GM12892 (cell line): Measurements from ENCODE around the gene P2RY4. TPM values are rescaled to one million over a fixed set of nuclear protein-coding genes. Genes with fewer than 3 reads are reported as not detected.
"Not testable (repeated sequence)": the region's sequence is repeated elsewhere in the genome, so short reads cannot be mapped to it uniquely, and the experiment has no call there.

Experiments
- DNase-seq: peaks from one replicate; pipeline ENCODE4 v3.0.0; 2011; ENCODE audit not compliant: insufficient read length
- FAIRE-seq: peaks from 2 replicates; lab custom pipeline; 2011; peaks lifted over from hg19 to GRCh38; lab: Jason Lieb, UNC
- POLR2A ChIP-seq: IDR thresholded peaks from 2 replicates; pipeline ENCODE4 v1.6.1; 2011; ENCODE audit warnings: low read depth, low read length, control low read depth
- POLR2AphosphoS5 ChIP-seq: IDR thresholded peaks from 2 replicates; pipeline ENCODE4 v1.6.1; 2011; ENCODE audit warnings: low read depth, low read length, control low read depth
- TAF1 ChIP-seq: IDR thresholded peaks from 2 replicates; pipeline ENCODE4 v1.6.1; 2011; ENCODE audit warnings: low read depth, mild to moderate bottlenecking, control low read depth, low read length, borderline replicate concordance
- polyA plus RNA-seq: library from polyadenylated mRNA; unstranded; fragments of >200 nt; gene quantifications from one replicate; pipeline ENCODE4 v1.2.1, GENCODE V29; 2012; ENCODE audit warnings: missing spikeins, inconsistent platforms; ENCODE audit not compliant: missing spikeins

The P2RY4 gene
- polyA plus RNA-seq: not detected

DNA sequence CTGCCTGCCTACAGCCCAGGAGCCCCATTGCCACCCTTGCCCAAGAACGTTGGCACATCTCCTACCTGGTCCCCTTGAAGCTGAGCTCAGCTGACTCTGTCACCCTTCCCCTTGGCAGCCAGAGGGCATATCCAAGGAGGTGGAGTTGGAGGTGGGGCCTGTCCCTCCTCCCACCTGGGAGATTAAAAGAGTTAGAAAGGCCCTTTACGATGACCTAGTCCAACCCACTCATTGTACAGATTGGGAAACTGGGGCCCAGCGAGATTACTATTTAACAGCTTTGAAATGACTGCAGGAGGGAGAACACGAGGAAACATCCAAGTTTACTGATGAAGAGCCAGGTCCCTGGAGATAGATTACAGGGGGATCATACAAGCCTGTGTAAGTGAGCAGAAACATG is at the start of gene P2RY4:
Gene P2RY4 (minus strand): TSS at position 101 of the 400 bp plus-strand sequence. CDS start 580 bp downstream, outside the sequence.
- no peak for DNase-seq
- TF ChIP-seq POLR2A: no peak
- TF ChIP-seq POLR2AphosphoS5: no peak
- no peak for TF ChIP-seq TAF1

DNA sequence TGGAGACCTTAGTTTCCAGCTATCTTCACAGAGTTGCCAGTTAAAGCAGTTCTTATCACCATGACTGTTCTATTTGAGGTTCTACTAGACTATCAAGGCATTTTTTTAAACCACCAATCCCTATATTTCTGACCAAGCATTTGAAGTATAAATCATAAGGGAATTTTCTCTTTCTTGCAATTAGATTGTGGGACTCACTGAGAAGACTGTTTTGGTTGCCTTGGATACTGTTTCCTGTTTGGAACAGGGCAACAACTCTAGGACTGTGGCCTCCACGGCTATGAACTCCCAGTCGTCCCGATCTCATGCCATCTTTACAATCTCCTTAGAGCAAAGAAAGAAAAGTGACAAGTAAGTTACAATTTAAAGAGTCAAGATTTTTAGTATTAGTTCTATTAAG is 41.7 kb upstream of the P2RY4 start:
- no peak for DNase-seq
- TF ChIP-seq POLR2AphosphoS5 (no peak), TAF1 (no peak), POLR2A (no peak)
- FAIRE-seq: no peak

More for the DNA sequence above, at the start of gene P2RY4:
- FAIRE-seq: no peak

DNA sequence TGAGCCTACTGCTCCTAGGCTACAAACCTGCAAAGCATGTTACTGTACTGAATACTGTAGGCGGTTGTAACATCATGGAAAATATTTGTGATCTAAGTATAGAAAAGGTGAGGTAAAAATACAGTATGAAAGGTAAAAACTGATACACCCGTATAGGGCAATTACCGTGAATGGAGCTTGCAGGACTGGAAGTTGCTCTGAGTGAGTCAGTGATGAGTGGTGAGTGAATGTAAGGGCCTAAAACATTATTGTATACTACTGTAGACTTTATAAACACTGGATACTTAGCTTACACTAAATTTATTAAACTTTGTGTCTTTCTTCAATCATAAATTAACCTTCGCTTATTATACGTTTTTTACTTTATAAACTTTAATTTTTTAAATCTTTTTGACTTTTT is 33.6 kb upstream of the P2RY4 start:
- TF ChIP-seq POLR2A (no peak), POLR2AphosphoS5 (no peak), TAF1 (no peak)
- no peak for FAIRE-seq
- no peak for DNase-seq

DNA sequence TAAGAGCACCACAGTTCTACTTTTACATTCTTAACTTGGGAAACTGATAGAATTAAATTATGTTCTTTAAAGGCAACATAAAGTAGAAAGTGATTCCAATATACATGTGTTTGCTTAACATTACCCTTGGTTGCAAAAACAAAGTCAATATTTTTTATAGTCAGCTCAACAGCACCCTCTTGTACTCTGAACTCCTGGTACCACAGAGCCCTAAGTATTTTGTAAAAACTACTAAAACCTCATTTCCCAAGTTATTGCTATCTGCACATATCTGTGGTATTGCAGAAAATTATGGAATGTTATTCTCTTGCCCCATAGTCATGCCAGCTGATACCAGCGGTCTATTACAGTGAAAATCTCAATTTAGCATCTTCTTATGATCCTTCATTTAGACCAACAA is 32.8 kb upstream of the P2RY4 start:
- no peak for FAIRE-seq
- no peak for DNase-seq

DNA sequence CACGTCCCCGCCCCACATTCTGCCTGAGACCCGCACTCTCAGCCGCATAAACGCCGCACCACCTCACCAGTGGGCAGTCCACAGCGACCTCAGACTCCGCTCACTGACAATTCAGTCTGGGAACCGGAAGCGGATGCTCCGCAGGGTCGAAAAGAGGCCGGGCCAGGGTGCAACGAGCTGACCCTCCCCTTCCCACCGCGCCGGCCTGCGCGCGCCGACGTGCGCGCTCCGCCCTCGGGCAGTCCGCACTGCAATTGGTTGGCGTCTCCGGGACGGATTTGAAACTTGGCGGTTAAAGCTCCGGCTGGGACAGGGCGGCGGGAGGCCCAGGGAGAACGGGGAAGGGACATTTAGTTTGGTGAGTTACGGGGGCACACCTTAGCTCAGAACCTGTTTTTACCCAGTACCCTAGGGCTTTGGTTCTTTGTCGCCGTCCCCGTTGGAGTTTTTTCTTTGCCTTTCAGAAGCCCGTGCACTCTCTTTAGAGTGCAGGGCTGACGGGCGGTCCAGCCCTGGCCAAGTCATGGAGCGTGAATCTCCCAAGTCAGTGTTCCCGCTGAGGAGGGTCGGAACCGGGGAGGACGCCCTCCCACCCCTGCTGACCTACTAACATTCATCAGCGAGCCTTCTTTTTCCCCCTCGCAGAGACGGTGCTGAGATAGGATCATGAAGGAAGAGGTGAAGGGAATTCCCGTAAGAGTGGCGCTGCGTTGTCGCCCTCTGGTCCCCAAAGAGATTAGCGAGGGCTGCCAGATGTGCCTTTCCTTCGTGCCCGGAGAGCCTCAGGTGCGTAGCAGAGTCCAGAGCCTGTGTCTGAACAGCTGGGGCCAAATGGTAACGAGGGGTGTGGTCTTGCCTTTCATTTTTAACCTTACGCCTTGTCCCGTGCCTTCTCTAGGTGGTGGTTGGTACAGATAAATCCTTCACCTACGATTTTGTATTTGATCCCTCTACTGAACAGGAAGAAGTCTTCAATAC is 30.1 kb upstream of the P2RY4 start, which contains the start of the genes KIF4A and PDZD11:
Gene KIF4A (plus strand): TSS at position 312 of the 978 bp plus-strand sequence. CDS start 355 bp downstream, at position 667.
Gene PDZD11 (minus strand): TSS at position 135 of the 978 bp plus-strand sequence. CDS start 586 bp downstream, outside the sequence.
- FAIRE-seq: peak; percentile 85
- peak; percentile 81 for DNase-seq
- peak; percentile 73 for TF ChIP-seq POLR2AphosphoS5
- peak; percentile 78; the same call in 1 of the 2 replicates for TF ChIP-seq POLR2A
- peak; percentile 69 for TF ChIP-seq TAF1

More for the DNA sequence above, 32.8 kb upstream of the P2RY4 start:
- TF ChIP-seq POLR2A (no peak), TAF1 (no peak), POLR2AphosphoS5 (no peak)

DNA sequence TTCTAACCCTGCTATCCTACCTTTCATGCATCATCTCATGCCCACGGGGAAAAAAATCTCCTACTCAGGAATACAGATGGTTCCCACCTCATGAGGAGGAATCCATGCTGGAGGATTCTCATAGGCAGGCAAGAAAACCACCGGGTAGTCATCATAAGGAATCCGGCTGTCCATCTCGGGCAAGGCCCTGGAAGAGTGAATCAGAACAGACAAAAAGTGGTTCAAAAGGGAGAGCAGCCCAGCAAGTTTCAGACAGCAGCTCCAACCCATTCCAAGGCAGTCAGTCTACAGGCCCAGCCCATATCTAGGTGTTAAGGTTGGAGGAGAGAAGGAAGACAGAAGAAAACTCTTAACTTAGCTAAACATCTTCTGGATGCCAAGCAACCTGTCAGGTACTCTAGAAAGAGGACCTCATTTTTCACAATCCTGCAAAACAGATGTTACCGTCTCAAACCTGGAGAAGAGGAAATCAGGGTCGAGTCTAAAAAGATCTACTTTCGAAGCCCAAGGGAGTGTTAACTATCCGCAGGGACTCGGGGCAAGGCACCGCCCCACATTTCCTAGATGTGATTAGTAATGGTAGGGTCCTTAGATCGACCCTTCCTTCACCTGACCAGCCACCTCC is 29.3 kb upstream of the P2RY4 start:
- DNase-seq (no peak), FAIRE-seq (no peak)
- TF ChIP-seq POLR2A (no peak), POLR2AphosphoS5 (no peak), TAF1 (no peak)

DNA sequence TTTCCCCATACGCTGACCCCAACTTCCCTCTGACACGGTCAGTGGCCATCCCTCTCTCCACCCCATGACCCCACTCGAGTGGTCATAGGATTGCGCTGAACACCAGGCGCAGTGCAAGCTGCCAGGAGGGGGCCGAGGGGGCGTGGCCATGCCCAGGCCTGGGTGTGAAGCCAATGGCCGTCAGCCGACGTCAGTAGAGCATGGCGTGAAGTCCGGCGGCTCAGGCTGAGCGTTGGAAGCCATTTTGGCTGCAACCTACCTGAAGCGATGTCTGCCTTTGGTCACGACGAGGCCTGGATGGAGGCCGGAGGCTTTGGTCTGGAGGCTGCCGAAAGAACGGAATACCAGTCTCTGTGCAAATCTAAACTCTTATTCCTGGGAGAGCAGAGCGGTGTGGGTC is 21.9 kb upstream of the P2RY4 start, which contains the start of gene RAB41:
Gene RAB41 (plus strand): TSS at position 222 of the 400 bp plus-strand sequence. CDS start 46 bp downstream, at position 268.
- TF ChIP-seq POLR2A (no peak), POLR2AphosphoS5 (no peak), TAF1 (no peak)
- DNase-seq: no peak
- FAIRE-seq: no peak

DNA sequence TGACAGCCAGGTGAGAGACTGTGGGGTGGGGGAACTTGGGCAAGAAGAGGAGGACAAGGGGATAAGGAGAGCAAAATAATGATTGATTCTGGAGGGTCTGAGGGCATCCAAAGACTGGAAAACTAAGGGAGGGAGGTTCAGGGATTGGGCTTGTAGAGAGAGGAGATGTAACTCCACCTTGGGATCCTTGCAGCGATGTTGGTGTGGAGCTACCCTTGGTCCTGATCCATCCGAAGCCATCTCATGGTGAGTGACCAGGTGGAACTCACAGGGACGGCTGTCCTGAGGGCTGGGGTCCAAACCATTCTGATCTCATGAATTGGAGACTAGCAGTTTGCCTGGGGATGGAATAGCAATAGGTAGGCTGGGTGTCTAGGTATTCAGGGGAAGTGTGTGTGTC is 20.6 kb upstream of the P2RY4 start:
- no peak for FAIRE-seq
- DNase-seq: no peak
- TF ChIP-seq TAF1 (no peak), POLR2AphosphoS5 (no peak), POLR2A (no peak)

DNA sequence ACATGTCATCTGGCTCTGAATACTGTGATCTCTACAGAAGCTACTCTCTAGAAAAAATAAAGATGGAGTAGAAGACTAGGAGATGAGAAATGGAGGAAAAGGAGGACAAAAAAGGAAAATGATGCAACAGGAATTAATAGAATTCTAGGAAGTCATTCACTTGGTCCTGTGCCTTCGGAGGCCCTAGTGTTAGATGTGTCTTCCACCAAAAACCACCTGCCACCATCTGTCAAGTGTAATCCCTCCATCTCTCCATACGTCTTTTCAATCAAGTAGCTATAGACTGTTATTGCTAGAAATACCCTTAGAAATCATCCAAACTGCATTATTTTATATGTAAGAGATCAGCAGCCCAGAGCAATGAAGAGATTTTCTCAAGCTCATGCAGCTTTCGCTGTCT is 19.1 kb upstream of the P2RY4 start:
- DNase-seq: no peak
- TF ChIP-seq POLR2AphosphoS5 (no peak), POLR2A (no peak), TAF1 (no peak)

DNA sequence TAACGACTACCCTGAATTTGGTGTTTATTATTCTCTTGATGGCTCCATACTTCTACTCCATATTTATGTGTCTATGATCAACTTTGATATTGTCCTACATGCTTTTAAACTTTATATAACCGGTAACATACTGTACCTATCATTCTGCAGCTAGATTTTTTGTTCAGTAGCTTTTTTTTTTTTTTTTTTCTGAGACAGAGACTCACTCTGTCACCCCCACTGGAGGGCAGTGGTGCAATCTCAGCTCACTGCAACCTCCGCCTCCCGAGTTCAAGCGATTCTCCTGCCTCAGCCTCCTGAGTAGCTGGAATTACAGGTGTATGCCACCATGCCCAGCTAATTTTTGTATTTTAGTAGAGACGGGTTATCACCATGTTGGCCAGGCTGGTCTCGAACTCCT is 14.0 kb upstream of the P2RY4 start:
- FAIRE-seq, DNase-seq: not testable (repeated sequence)

More for the DNA sequence above, 19.1 kb upstream of the P2RY4 start:
- no peak for FAIRE-seq

DNA sequence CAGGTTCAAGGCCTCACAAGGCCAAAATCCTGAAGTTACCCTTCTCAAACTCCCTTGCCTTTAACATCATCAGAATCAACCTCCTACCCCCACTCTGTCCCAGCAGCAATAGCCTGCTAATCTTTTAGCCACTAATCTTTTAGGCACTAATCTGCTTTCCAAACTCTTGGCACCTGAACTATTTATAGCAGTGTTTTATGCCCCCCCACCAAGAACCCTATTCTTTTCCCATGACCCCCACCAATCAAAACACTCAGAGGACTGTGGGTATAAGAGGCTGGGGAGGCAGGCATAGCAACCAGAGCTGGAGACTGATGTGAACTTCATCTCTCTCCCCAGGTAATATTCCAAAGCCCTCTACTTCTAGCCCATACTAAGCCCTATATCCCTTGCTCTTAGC is 8.0 kb upstream of the P2RY4 start, which contains the start of gene ARR3:
Gene ARR3 (plus strand): TSS at position 301 of the 400 bp plus-strand sequence. CDS start 1,052 bp downstream, outside the sequence.
- TF ChIP-seq POLR2A (no peak), TAF1 (no peak), POLR2AphosphoS5 (no peak)
- FAIRE-seq (no peak), DNase-seq (no peak)
